Right lobe of liver (tissue), 4 donors: ENCODE data around the gene RPL32.

Experiments used
- POLR2A ChIP-seq: fragments of 450-650 bp; IDR thresholded peaks from one replicate; pipeline ENCODE4 v1.6.1; 2017; ENCODE audit warnings: antibody characterized with exemption, mild to moderate bottlenecking
- TF ChIP-seq, protein P1 (sequence below), 4 donors: fragments of 200-600 bp in 3 of 4; fragments of 450-650 bp in 1 of 4; IDR thresholded peaks; one replicate each; pipeline versions ENCODE4 v1.5.1 to v1.8.0; 2016 to 2022; ENCODE audit warnings: antibody characterized with exemption in 4 of 4, mild to moderate bottlenecking in 2 of 4
- donor health status: DM: no; HTN: no; CAD: no.
- donor health status: DM: no; HTN: no; CAD: no.
- donor health status: DM: no; HTN: yes; CAD: no.

- no peak for TF ChIP-seq POLR2A
- TF ChIP-seq, protein P1, sequence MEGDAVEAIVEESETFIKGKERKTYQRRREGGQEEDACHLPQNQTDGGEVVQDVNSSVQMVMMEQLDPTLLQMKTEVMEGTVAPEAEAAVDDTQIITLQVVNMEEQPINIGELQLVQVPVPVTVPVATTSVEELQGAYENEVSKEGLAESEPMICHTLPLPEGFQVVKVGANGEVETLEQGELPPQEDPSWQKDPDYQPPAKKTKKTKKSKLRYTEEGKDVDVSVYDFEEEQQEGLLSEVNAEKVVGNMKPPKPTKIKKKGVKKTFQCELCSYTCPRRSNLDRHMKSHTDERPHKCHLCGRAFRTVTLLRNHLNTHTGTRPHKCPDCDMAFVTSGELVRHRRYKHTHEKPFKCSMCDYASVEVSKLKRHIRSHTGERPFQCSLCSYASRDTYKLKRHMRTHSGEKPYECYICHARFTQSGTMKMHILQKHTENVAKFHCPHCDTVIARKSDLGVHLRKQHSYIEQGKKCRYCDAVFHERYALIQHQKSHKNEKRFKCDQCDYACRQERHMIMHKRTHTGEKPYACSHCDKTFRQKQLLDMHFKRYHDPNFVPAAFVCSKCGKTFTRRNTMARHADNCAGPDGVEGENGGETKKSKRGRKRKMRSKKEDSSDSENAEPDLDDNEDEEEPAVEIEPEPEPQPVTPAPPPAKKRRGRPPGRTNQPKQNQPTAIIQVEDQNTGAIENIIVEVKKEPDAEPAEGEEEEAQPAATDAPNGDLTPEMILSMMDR (IDR thresholded peaks at IDR 0.05): no peak
Measured at GRCh38 chr3:12807601-12808359, 33.6 kb downstream of the RPL32 start.
